HFFc6 (cell line): ENCODE measurements around the gene POLD4. TPM values are rescaled to one million over a fixed set of nuclear protein-coding genes. Genes with fewer than 3 reads are reported as not detected.
A peak's percentile ranks its signal among the peaks of the same experiment; 100 is the strongest.

ENCODE experiments used
- DNase-seq: peaks from one replicate; pipeline ENCODE4 v3.0.0-alpha.2; 2018
- H3K27ac Mint-ChIP-seq: 2 replicates; pipeline ENCODE4 v1.8.0; 2020; ENCODE audit warnings: mild to moderate bottlenecking, mixed read lengths
- H3K27me3 Mint-ChIP-seq: 2 replicates; pipeline ENCODE4 v1.8.0; 2021; ENCODE audit warnings: mild to moderate bottlenecking, moderate library complexity, mixed read lengths; ENCODE audit not compliant: insufficient read depth
- H3K36me3 Mint-ChIP-seq: 2 replicates; pipeline ENCODE4 v1.8.0; 2021; ENCODE audit warnings: low read depth, mixed read lengths
- H3K4me1 Mint-ChIP-seq: 2 replicates; pipeline ENCODE4 v1.8.0; 2020; ENCODE audit warnings: low read depth, mixed read lengths
- H3K4me3 Mint-ChIP-seq: 2 replicates; pipeline ENCODE4 v1.8.0; 2020; ENCODE audit warnings: mild to moderate bottlenecking, moderate library complexity, mixed read lengths
- H3K9me3 Mint-ChIP-seq: 2 replicates; pipeline ENCODE4 v1.8.0; 2020; ENCODE audit warnings: mild to moderate bottlenecking, mixed read lengths
- total RNA-seq, 6 experiments: library from RNA; stranded (reverse); fragmentation: NEBNext Ultra II Directional; extraction: Animal tissue kit (Norgen Biotek cat#: 25700); gene quantifications; 2 replicates in 1 of 6; 3 replicates in 5 of 6; pipeline ENCODE4 v1.2.3, GENCODE V29; 2021
- TF ChIP-seq, protein P1 (sequence below): fragments of 200-600 bp; sonication (generic); IDR thresholded peaks from 2 replicates; pipeline ENCODE4 v1.5.0; 2021; ENCODE audit warnings: antibody characterized with exemption, mild to moderate bottlenecking

The POLD4 gene
- total RNA-seq, 6 experiments from 2014 or later = 69.1 to 80.7 (median 70.9) TPM

DNA sequence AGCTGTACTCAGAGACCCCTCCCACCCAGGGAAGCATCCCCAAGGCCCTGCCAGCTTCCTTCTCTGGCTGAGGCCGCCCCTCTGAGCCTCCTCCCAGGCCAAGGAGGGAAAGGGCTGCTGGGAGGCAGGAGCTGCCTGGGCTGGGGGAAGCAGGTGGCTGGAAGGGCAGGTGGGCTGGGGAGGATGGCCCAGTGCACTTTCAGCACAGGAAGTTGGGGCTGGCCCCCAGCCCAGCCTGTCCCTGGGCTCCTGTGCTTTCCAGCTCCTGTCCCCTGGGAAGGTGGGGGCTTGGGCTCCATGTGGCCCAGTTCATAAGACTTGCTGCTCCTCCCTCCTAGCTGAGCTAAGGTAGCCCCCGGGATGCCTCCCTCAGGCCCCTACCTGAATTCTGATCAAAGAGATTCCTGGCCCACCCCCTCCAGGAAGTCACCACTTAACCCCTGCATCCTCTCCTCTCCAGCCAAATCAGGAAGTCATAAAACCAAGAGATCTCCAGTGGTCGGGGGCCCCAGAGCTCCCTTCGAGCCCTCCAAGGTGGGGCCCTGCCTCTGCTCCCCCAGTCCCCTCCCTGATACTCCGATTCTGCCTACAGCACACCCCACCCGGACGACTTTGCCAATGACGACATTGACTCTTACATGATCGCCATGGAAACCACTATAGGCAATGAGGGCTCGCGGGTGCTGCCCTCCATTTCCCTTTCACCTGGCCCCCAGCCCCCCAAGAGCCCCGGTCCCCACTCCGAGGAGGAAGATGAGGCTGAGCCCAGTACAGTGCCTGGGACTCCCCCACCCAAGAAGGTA is 43.4 kb upstream of the POLD4 start:
- Mint-ChIP-seq H3K27me3 (no peaks in the 10 kb centered on the region; the same call in 1 of the 2 replicates), H3K27ac (peak overlapping the region; percentile 38; the same call in 1 of the 2 replicates), H3K36me3 (peaks cover 7% of the 10 kb centered on the region; the same call in 1 of the 2 replicates), H3K9me3 (no peaks in the 10 kb centered on the region), H3K4me1 (peaks cover 15% of the 10 kb centered on the region), H3K4me3 (no peak overlapping the region)
- TF ChIP-seq, protein P1, sequence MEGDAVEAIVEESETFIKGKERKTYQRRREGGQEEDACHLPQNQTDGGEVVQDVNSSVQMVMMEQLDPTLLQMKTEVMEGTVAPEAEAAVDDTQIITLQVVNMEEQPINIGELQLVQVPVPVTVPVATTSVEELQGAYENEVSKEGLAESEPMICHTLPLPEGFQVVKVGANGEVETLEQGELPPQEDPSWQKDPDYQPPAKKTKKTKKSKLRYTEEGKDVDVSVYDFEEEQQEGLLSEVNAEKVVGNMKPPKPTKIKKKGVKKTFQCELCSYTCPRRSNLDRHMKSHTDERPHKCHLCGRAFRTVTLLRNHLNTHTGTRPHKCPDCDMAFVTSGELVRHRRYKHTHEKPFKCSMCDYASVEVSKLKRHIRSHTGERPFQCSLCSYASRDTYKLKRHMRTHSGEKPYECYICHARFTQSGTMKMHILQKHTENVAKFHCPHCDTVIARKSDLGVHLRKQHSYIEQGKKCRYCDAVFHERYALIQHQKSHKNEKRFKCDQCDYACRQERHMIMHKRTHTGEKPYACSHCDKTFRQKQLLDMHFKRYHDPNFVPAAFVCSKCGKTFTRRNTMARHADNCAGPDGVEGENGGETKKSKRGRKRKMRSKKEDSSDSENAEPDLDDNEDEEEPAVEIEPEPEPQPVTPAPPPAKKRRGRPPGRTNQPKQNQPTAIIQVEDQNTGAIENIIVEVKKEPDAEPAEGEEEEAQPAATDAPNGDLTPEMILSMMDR = no peak
- DNase-seq = no peak

DNA sequence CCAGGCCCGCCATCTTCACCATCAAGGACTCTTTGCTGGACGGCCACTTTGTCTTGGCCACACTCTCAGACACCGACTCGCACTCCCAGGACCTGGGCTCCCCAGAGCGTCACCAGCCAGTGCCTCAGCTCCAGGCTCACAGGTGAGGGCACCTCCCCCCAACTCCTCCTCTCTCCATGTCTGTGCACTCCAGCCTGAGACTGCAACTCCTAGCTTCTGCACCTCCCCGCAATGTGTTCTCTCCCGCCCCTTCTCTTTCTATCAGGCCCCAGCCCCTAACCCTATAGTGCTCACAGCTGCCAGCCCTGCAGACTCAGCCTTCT is 42.9 kb upstream of the POLD4 start:
- DNase-seq = no peak
- no peaks in the 10 kb centered on the region for H3K9me3 Mint-ChIP-seq
- peak overlapping the region; percentile 29; the same call in 1 of the 2 replicates for H3K27ac Mint-ChIP-seq

DNA sequence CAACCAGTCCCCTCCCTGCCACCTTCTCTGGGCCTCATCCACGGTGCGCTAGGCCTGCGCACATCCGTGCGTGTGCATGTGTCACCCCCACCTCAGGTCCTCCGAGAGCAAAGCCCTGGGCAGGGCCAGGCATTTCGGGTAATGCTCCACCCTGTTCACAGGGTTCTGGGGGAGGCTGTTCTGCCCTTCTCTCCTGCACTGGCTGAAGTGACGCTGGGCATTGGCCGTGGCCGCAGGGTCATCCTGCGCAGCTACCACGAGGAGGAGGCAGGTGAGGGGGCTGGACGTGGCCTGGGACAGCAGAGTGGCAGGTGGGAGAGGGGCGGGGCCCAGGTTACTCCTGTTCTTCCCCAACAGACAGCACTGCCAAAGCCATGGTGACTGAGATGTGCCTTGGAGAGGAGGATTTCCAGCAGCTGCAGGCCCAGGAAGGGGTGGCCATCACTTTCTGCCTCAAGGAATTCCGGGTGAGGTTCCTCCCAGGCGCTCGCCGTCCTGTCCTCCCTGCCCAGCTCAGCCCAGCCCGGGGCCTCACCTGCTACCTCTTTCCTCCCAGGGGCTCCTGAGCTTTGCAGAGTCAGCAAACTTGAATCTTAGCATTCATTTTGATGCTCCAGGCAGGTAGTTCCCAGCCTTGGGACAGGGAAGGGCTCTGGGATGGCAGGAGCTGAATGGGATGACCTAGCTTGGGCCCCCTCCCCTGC is 42.4 kb upstream of the POLD4 start:
- no peak overlapping the region for H3K4me3 Mint-ChIP-seq
- TF ChIP-seq, protein P1 = no peak
- no peaks in the 10 kb centered on the region for H3K9me3 Mint-ChIP-seq
- H3K36me3 Mint-ChIP-seq = peaks cover 6% of the 10 kb centered on the region; the same call in 1 of the 2 replicates
- DNase-seq = no peak
- H3K27ac Mint-ChIP-seq = peak overlapping the region; percentile 29; the same call in 1 of the 2 replicates
- H3K27me3 Mint-ChIP-seq = no peaks in the 10 kb centered on the region; the same call in 1 of the 2 replicates
- H3K4me1 Mint-ChIP-seq = peaks cover 20% of the 10 kb centered on the region

More for the DNA sequence above, 42.9 kb upstream of the POLD4 start:
- H3K4me1 Mint-ChIP-seq = peaks cover 16% of the 10 kb centered on the region
- TF ChIP-seq, protein P1 = no peak
- no peak overlapping the region for H3K4me3 Mint-ChIP-seq
- no peaks in the 10 kb centered on the region; the same call in 1 of the 2 replicates for H3K27me3 Mint-ChIP-seq
- peaks cover 7% of the 10 kb centered on the region; the same call in 1 of the 2 replicates for H3K36me3 Mint-ChIP-seq

DNA sequence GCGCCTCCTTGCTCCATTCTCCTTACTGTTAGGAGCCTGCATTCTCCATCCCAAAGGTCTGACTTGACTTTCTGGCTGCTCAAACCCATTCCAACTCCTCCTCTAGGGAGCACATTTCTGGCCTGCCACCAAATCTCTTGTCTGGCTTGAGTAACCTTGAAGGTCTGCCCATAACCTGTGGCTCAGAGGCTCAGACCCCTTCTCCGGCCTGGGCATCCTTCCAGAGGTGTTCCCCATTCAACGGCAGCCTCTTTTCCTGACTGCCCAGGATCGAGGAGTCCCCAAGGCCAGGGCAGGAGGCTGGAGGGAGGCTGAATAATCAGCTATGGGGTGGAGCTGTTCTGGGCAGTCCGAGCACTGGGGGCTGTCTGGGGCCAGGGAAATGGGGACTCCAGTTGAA is 40.6 kb upstream of the POLD4 start:
- Mint-ChIP-seq H3K27ac (no peak overlapping the region), H3K4me1 (peaks cover 22% of the 10 kb centered on the region), H3K27me3 (no peaks in the 10 kb centered on the region; the same call in 1 of the 2 replicates), H3K4me3 (0 out of 2 replicates have a peak overlapping the region, but pooled peaks have one; percentile 18), H3K36me3 (no peaks in the 10 kb centered on the region; the same call in 1 of the 2 replicates), H3K9me3 (no peaks in the 10 kb centered on the region)
- TF ChIP-seq, protein P1 = no peak
- DNase-seq = no peak

DNA sequence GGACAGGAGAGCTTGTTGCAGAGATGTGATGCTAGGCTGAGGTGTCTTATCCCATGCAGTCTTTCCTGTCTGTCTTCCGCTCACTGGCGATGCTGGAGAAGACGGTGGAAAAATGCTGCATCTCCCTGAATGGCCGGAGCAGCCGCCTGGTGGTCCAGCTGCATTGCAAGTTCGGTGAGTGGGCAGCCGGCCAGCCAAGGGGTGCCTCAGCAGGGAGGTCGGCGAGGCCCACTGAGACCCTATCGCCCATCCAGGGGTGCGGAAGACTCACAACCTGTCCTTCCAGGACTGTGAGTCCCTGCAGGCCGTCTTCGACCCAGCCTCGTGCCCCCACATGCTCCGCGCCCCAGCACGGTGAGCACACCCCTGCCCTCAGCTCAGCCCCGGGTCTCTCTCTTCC is 40.1 kb upstream of the POLD4 start:
- Mint-ChIP-seq H3K4me3 (no peak overlapping the region), H3K27me3 (peaks cover 1% of the 10 kb centered on the region), H3K36me3 (no peaks in the 10 kb centered on the region; the same call in 1 of the 2 replicates), H3K4me1 (peaks cover 24% of the 10 kb centered on the region), H3K27ac (no peak overlapping the region), H3K9me3 (no peaks in the 10 kb centered on the region)
- no peak for DNase-seq
- TF ChIP-seq, protein P1 = no peak
